Endothelial cell of umbilical vein (primary cell): ENCODE measurements around the gene RPA1.

Source experiments
- CTCF ChIP-seq, 2 donors: IDR thresholded peaks; 1 replicate in 1 of 2; 2 replicates in 1 of 2; pipeline ENCODE4 v1.5.1; 2011; ENCODE audit warnings: low read length in 2 of 2, mild to moderate bottlenecking in 2 of 2, moderate library complexity in 2 of 2, control low read depth in 1 of 2, inconsistent platforms in 1 of 2, low read depth in 1 of 2; ENCODE audit not compliant: insufficient read depth in 1 of 2; ENCODE audit errors: extremely low read depth in 1 of 2
- GATA2 ChIP-seq: IDR thresholded peaks from 2 replicates; pipeline ENCODE4 v1.7.0; 2011; ENCODE audit warnings: low read depth, mild to moderate bottlenecking, moderate library complexity, mixed read lengths, low read length; ENCODE audit not compliant: insufficient read length, insufficient read depth
- MAX ChIP-seq: IDR thresholded peaks from 2 replicates; pipeline ENCODE4 v1.6.1; 2011; ENCODE audit not compliant: insufficient read depth, insufficient read length
- POLR2AphosphoS5 ChIP-seq: IDR thresholded peaks from 2 replicates; pipeline ENCODE4 v1.6.1; 2012; ENCODE audit warnings: low read depth, mild to moderate bottlenecking, control low read depth, low read length, moderate library complexity; ENCODE audit not compliant: insufficient read depth

GRCh38 chr17:1808644-1809043 is 21.2 kb upstream of the RPA1 start:
- TF ChIP-seq POLR2AphosphoS5 = no peak
- TF ChIP-seq CTCF (IDR thresholded peaks at IDR 0.05; ENCODE audit: extremely low read depth in 1 of 2, insufficient read depth in 1 of 2, low read depth in 1 of 2, low read length in 2 of 2) = no peak
- TF ChIP-seq MAX = no peak
- TF ChIP-seq GATA2 = no peak
